ENCODE measurements around the gene ST6GALNAC1.

Gene ST6GALNAC1

GRCh38 chr17:76575570-76575969 is 68.0 kb downstream of the ST6GALNAC1 start:
- in situ Hi-C loops (cut with MboI; ENCODE audit: low pct_unique_long_range_greater_than_20kb, low sequenced_read_pairs, unreplicated experiment), result no loop called here
- no peak for TF ChIP-seq CTCF (IDR thresholded peaks at IDR 0.05; ENCODE audit: extremely low read depth, insufficient read depth, missing control alignments)
- DNase-seq (ENCODE audit: low spot score), result no peak
